GM23248 (cell line): ENCODE results near the gene KIF12. TPM values are rescaled to one million over a fixed set of nuclear protein-coding genes. Genes with fewer than 3 reads are reported as not detected.

Experiments used
- DNase-seq: peaks from one replicate; pipeline ENCODE4 v3.0.0-alpha.2; 2015
- H2AFZ ChIP-seq: fragments of 200-600 bp; sonication (generic); 2 replicates; pipeline ENCODE4 v1.6.1; 2016; ENCODE audit warnings: antibody characterized with exemption
- H3F3A ChIP-seq: fragments of 200-600 bp; sonication (generic); 2 replicates; pipeline ENCODE4 v1.6.1; 2016; ENCODE audit warnings: mild to moderate bottlenecking, antibody characterized with exemption, mixed run types; ENCODE audit not compliant: insufficient read depth
- H3K27ac ChIP-seq: fragments of 200-600 bp; sonication (generic); 2 replicates; pipeline ENCODE4 v1.5.1; 2016; ENCODE audit warnings: mild to moderate bottlenecking
- H3K27me3 ChIP-seq: fragments of 200-600 bp; sonication (generic); replicated peaks from 2 replicates; pipeline ENCODE4 v1.6.1; 2016; ENCODE audit warnings: mild to moderate bottlenecking; ENCODE audit not compliant: insufficient read depth
- H3K36me3 ChIP-seq: fragments of 200-600 bp; sonication (generic); 2 replicates; pipeline ENCODE4 v1.6.1; 2016; ENCODE audit warnings: low read depth, mild to moderate bottlenecking
- H3K4me1 ChIP-seq: fragments of 200-600 bp; sonication (generic); 2 replicates; pipeline ENCODE4 v1.6.1; 2016; ENCODE audit warnings: mild to moderate bottlenecking; ENCODE audit not compliant: insufficient read depth
- H3K4me2 ChIP-seq: fragments of 200-600 bp; sonication (generic); one replicate; pipeline ENCODE4 v1.6.1; 2016; ENCODE audit warnings: mild to moderate bottlenecking; ENCODE audit not compliant: unreplicated experiment
- H3K4me3 ChIP-seq: fragments of 200-600 bp; sonication (generic); 2 replicates; pipeline ENCODE4 v1.5.1; 2016; ENCODE audit warnings: mild to moderate bottlenecking
- H3K79me2 ChIP-seq: fragments of 200-600 bp; sonication (generic); 2 replicates; pipeline ENCODE4 v1.6.1; 2016; ENCODE audit warnings: mild to moderate bottlenecking; ENCODE audit not compliant: insufficient read depth
- H3K9ac ChIP-seq: fragments of 200-600 bp; sonication (generic); 2 replicates; pipeline ENCODE4 v1.6.1; 2016; ENCODE audit warnings: mild to moderate bottlenecking
- H3K9me2 ChIP-seq: fragments of 200-600 bp; sonication (generic); 2 replicates; pipeline ENCODE4 v1.6.1; 2016; ENCODE audit warnings: mixed run types, mild to moderate bottlenecking, moderate library complexity; ENCODE audit not compliant: insufficient read depth
- H3K9me3 ChIP-seq: fragments of 200-600 bp; sonication (generic); one replicate; pipeline ENCODE4 v1.6.1; 2017; ENCODE audit warnings: low read depth
- H4K20me1 ChIP-seq: fragments of 200-600 bp; sonication (generic); 2 replicates; pipeline ENCODE4 v1.6.0; 2016; ENCODE audit not compliant: insufficient read depth
- EZH2 ChIP-seq: fragments of 200-600 bp; sonication (generic); IDR thresholded peaks from 2 replicates; pipeline ENCODE4 v1.6.1; 2018; ENCODE audit warnings: antibody characterized with exemption, mild to moderate bottlenecking; ENCODE audit not compliant: insufficient read depth, poor library complexity, severe bottlenecking
- EZH2phosphoT487 ChIP-seq: fragments of 200-600 bp; sonication (generic); IDR thresholded peaks from 2 replicates; pipeline ENCODE4 v1.6.1; 2018; ENCODE audit warnings: antibody characterized with exemption, moderate library complexity, mild to moderate bottlenecking, low read depth; ENCODE audit not compliant: insufficient read depth
- WGBS, 2 experiments: methylation state at CpG; one replicate each; pipeline ENCODE4 v1.1.6; 2015 to 2017; ENCODE audit warnings: low lambda C conversion rate in 2 of 2, low coverage in 1 of 2; ENCODE audit errors: missing lambda C conversion rate in 2 of 2; 5-methylcytosine and 5-hydroxymethylcytosine counted together
- in situ Hi-C: fragments of 300-500 bp; cut with MboI; formaldehyde crosslinking; loops from 2 replicates; pipeline ENCODE4 v1.15.0; 2020
- polyA plus RNA-seq: library from polyadenylated mRNA; unstranded; fragments of >200 nt; fragmentation: Nextera tagmentation; extraction: Ambion mirVana; gene quantifications from 2 replicates; pipeline ENCODE4 v1.2.1, GENCODE V29; 2016
- total RNA-seq: library from RNA; depleted of rRNA; stranded (reverse); fragments of >200 nt; shearing (Covaris generic); gene quantifications from 2 replicates; pipeline ENCODE4 v1.2.3, GENCODE V29; 2014

Gene KIF12
- total and polyA plus RNA-seq, 2 experiments from 2014 or later, result not detected

DNA sequence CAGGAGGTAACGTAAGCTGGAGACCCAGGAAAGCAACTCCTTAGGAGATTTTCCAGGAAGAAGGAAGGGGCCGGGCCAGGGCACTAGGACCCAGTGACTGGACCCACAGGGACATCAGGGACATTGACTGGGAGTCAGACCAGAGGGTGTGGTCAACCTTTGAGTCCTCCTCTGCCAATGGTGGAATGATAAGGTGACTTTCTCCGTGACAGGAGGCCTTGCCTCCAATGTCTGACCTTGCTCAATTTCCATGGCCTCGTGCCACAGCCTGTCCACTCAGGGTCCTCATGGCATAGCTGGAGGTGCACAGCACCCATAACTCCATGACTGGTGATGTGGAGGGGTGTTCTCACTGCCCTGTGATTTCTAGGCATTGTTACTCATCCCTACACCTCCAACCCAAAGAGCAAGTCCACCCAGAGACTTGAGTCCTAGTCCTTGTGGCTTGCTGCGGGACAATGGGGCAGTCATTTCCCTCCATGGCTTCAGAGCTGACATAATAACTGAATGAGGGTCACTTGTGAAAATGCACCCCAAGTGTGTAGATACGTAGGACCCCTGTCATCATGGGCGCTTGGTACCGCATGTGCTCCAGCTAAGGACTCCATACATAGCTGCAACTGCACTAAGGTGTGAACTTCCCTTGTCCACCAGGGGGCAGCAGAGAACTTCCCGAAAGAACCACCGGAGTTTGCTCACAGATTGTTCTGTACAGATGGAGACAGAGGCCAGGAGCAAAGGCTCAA lies 16.9 kb downstream of the KIF12 start:
- peak overlapping the region; percentile 32; the same call in 1 of the 2 replicates for H2AFZ ChIP-seq
- peaks cover 4% of the 10 kb centered on the region; the same call in 1 of the 2 replicates for H3F3A ChIP-seq
- no peaks in the 10 kb centered on the region for H3K36me3 ChIP-seq
- peaks cover 12% of the 10 kb centered on the region for H3K27me3 ChIP-seq
- peak; percentile 89 for DNase-seq
- TF ChIP-seq EZH2phosphoT487 (no peak), EZH2 (no peak)
- no peaks in the 10 kb centered on the region for H3K9me2 ChIP-seq
- no peaks in the 10 kb centered on the region for H4K20me1 ChIP-seq
- 46 to 48% methylated on average over 10 of the region's 10 CpGs for WGBS, 2 experiments
- no peaks in the 10 kb centered on the region for H3K4me1 ChIP-seq
- no peak overlapping the region for H3K27ac ChIP-seq
- H3K4me3 ChIP-seq, result no peak overlapping the region
- no peak overlapping the region for H3K9ac ChIP-seq
- no peaks in the 10 kb centered on the region for H3K79me2 ChIP-seq
- in situ Hi-C loops, result no loop called here
- no peaks in the 10 kb centered on the region for H3K9me3 ChIP-seq
- peak overlapping the region; percentile 16 for H3K4me2 ChIP-seq

- H3K4me3 ChIP-seq, result no peak overlapping the region
- H3K79me2 ChIP-seq, result no peaks in the 10 kb centered on the region
- 56 to 61% methylated on average over 6 of the region's 6 CpGs for WGBS, 2 experiments
- no peaks in the 10 kb centered on the region for H3K4me1 ChIP-seq
- no peak for TF ChIP-seq EZH2phosphoT487
- TF ChIP-seq EZH2, result no peak
- H2AFZ ChIP-seq, result no peak overlapping the region
- no peak overlapping the region for H3K4me2 ChIP-seq
- DNase-seq, result no peak
- H3K9me3 ChIP-seq, result no peaks in the 10 kb centered on the region
- peaks cover 13% of the 10 kb centered on the region for H3K27me3 ChIP-seq
- no peaks in the 10 kb centered on the region for H4K20me1 ChIP-seq
- no peaks in the 10 kb centered on the region for H3K36me3 ChIP-seq
- no peak overlapping the region for H3K9ac ChIP-seq
- H3K9me2 ChIP-seq, result no peaks in the 10 kb centered on the region
- in situ Hi-C loops, result no loop called here
- H3K27ac ChIP-seq, result no peak overlapping the region
- peaks cover 4% of the 10 kb centered on the region; the same call in 1 of the 2 replicates for H3F3A ChIP-seq
Observed at GRCh38 chr9:114081441-114082016, 17.6 kb downstream of the KIF12 start.

DNA sequence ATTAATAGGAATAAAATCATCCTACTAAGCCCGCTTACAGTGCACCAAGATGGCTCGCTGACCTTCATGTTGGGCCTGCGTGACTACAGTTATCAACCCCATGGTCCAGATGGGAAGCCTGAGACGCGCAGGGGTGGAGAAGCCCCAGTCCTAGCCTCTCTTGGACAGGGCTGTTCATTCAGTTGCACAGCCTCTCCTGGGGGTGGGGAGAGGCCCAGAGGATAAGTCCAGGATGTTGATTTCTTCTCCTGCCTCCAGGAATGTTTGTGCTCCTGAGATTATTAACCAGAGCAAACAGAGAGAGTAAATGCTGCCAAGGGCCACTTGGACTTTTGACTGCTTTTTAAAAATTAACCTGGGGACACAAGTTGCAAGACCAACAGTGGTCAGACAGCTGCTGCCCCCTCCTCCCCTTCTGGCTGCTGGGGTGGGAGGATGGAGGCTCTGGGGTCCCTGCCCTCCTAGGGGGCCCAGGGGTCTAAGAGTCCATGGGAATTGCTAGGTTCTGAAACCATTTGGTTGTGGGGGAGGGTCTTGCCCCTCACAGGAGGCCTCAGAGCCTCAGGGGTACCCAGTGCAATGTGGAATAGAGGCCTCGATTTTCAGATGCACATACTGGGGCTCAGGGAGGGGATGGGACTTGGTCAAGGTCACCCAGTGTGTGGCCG lies 18.2 kb downstream of the KIF12 start:
- no peak overlapping the region for H3K4me2 ChIP-seq
- H3K9ac ChIP-seq, result no peak overlapping the region
- TF ChIP-seq EZH2 (no peak), EZH2phosphoT487 (no peak)
- no peak overlapping the region for H3K27ac ChIP-seq
- H3K4me1 ChIP-seq, result no peaks in the 10 kb centered on the region
- WGBS, 2 experiments, result 79 to 80% methylated on average over 7 of the region's 7 CpGs
- H3K27me3 ChIP-seq, result peaks cover 13% of the 10 kb centered on the region
- H3K9me2 ChIP-seq, result no peaks in the 10 kb centered on the region
- H3K9me3 ChIP-seq, result no peaks in the 10 kb centered on the region
- H3K4me3 ChIP-seq, result no peak overlapping the region
- no peak for DNase-seq
- H3K36me3 ChIP-seq, result no peaks in the 10 kb centered on the region
- no peak overlapping the region for H2AFZ ChIP-seq
- in situ Hi-C loops, result no loop called here
- H3K79me2 ChIP-seq, result no peaks in the 10 kb centered on the region
- no peaks in the 10 kb centered on the region for H4K20me1 ChIP-seq
- peaks cover 4% of the 10 kb centered on the region; the same call in 1 of the 2 replicates for H3F3A ChIP-seq

- in situ Hi-C loops, result no loop called here
- Histone ChIP-seq H3K36me3 (no peaks in the 10 kb centered on the region), H3K27me3 (peaks cover 16% of the 10 kb centered on the region), H3K4me3 (no peak overlapping the region), H3K27ac (no peak overlapping the region), H2AFZ (no peak overlapping the region), H3K4me2 (no peak overlapping the region), H3K79me2 (no peaks in the 10 kb centered on the region), H3F3A (peaks cover 4% of the 10 kb centered on the region; the same call in 1 of the 2 replicates), H3K9me3 (no peaks in the 10 kb centered on the region), H3K9ac (no peak overlapping the region), H4K20me1 (no peaks in the 10 kb centered on the region), H3K9me2 (no peaks in the 10 kb centered on the region), H3K4me1 (no peaks in the 10 kb centered on the region)
- no peak for DNase-seq
- no peak for TF ChIP-seq EZH2phosphoT487
- TF ChIP-seq EZH2, result no peak
- WGBS, 2 experiments, result 67 to 74% methylated on average over 5 of the region's 5 CpGs
Observed at GRCh38 chr9:114080195-114080772, 18.8 kb downstream of the KIF12 start.
